HG03064 (cell line): ENCODE measurements around the gene KANSL1.

Experiments used
- ATAC-seq: cut with Tn5 transposase; IDR thresholded peaks from one replicate; pipeline ENCODE4 v1.9.1; 2021; ENCODE audit warnings: low read depth; ENCODE audit not compliant: unreplicated experiment

The KANSL1 gene

GRCh38 chr17:46170639-46171429, 22.4 kb downstream of the KANSL1 start:
- ATAC-seq = no peak

- no peak for ATAC-seq
Measured at GRCh38 chr17:46169913-46170638, 23.2 kb downstream of the KANSL1 start.

GRCh38 chr17:46167826-46168569, 25.2 kb downstream of the KANSL1 start:
- ATAC-seq = no peak

GRCh38 chr17:46167267-46167666, 26.0 kb downstream of the KANSL1 start:
- ATAC-seq = no peak

GRCh38 chr17:46166692-46167249, 26.5 kb downstream of the KANSL1 start:
- no peak for ATAC-seq

GRCh38 chr17:46163929-46164594, 29.2 kb downstream of the KANSL1 start:
- no peak for ATAC-seq

- ATAC-seq = no peak
Measured at GRCh38 chr17:46163316-46163715, 29.9 kb downstream of the KANSL1 start.

- ATAC-seq = no peak
Measured at GRCh38 chr17:46162866-46163265, 30.4 kb downstream of the KANSL1 start.

GRCh38 chr17:46160169-46160568, 33.1 kb downstream of the KANSL1 start:
- no peak for ATAC-seq

- ATAC-seq = no peak
Measured at GRCh38 chr17:46159686-46160085, 33.5 kb downstream of the KANSL1 start.

GRCh38 chr17:46158323-46159296, 34.6 kb downstream of the KANSL1 start:
- no peak for ATAC-seq

- no peak for ATAC-seq
Measured at GRCh38 chr17:46157443-46158062, 35.7 kb downstream of the KANSL1 start.

- ATAC-seq = no peak
Measured at GRCh38 chr17:46154151-46154816, 38.9 kb downstream of the KANSL1 start.

- ATAC-seq = no peak
Measured at GRCh38 chr17:46152423-46152822, 40.8 kb downstream of the KANSL1 start.

- ATAC-seq = no peak
Measured at GRCh38 chr17:46151762-46152161, 41.5 kb downstream of the KANSL1 start.

GRCh38 chr17:46150216-46150963, 42.8 kb downstream of the KANSL1 start:
- no peak for ATAC-seq

GRCh38 chr17:46148247-46148646, 45.0 kb downstream of the KANSL1 start:
- no peak for ATAC-seq

GRCh38 chr17:46147296-46147695, 45.9 kb downstream of the KANSL1 start:
- no peak for ATAC-seq
